Endothelial cell of umbilical vein (primary cell): Measurements from ENCODE around the gene SLC12A1.

Experiments
- CTCF ChIP-seq, 2 donors: IDR thresholded peaks; 1 replicate in 1 of 2; 2 replicates in 1 of 2; pipeline ENCODE4 v1.5.1; 2011; ENCODE audit warnings: low read length in 2 of 2, mild to moderate bottlenecking in 2 of 2, moderate library complexity in 2 of 2, control low read depth in 1 of 2, inconsistent platforms in 1 of 2, low read depth in 1 of 2; ENCODE audit not compliant: insufficient read depth in 1 of 2; ENCODE audit errors: extremely low read depth in 1 of 2
- EZH2 ChIP-seq: IDR thresholded peaks from 2 replicates; pipeline ENCODE4 v1.6.1; 2012; ENCODE audit warnings: borderline replicate concordance, low read depth, mild to moderate bottlenecking, moderate library complexity, low read length, inconsistent platforms; ENCODE audit not compliant: severe bottlenecking
- MAX ChIP-seq: IDR thresholded peaks from 2 replicates; pipeline ENCODE4 v1.6.1; 2011; ENCODE audit not compliant: insufficient read depth, insufficient read length
- POLR2A ChIP-seq: IDR thresholded peaks from 2 replicates; pipeline ENCODE4 v1.6.1; 2012; ENCODE audit warnings: low read depth, mild to moderate bottlenecking, control low read depth, low read length
- POLR2AphosphoS5 ChIP-seq: IDR thresholded peaks from 2 replicates; pipeline ENCODE4 v1.6.1; 2012; ENCODE audit warnings: low read depth, mild to moderate bottlenecking, control low read depth, low read length, moderate library complexity; ENCODE audit not compliant: insufficient read depth

GRCh38 chr15:48279608-48280007 lies 73.5 kb downstream of the SLC12A1 start:
- TF ChIP-seq MAX (no peak), CTCF (IDR thresholded peaks at IDR 0.05; ENCODE audit: extremely low read depth in 1 of 2, insufficient read depth in 1 of 2, low read depth in 1 of 2, low read length in 2 of 2) (no peak), EZH2 (no peak), POLR2A (no peak), POLR2AphosphoS5 (no peak)
